GM12801 (cell line): Measurements from ENCODE around the gene ANTXR1.

ENCODE experiments used
- CTCF ChIP-seq: IDR thresholded peaks from one replicate; pipeline ENCODE4 v1.5.1; 2011; ENCODE audit warnings: control low read depth; ENCODE audit not compliant: insufficient read length; ENCODE audit errors: extremely low read depth

ANTXR1 gene

GRCh38 chr2:69018678-69019095 is 5.7 kb downstream of the ANTXR1 start:
- TF ChIP-seq CTCF = no peak

GRCh38 chr2:69020496-69021426 is 7.8 kb downstream of the ANTXR1 start:
- no peak for TF ChIP-seq CTCF

- TF ChIP-seq CTCF = no peak
Measured at GRCh38 chr2:69021727-69022126, 8.7 kb downstream of the ANTXR1 start.

GRCh38 chr2:69022548-69022947 is 9.6 kb downstream of the ANTXR1 start:
- TF ChIP-seq CTCF = no peak

- TF ChIP-seq CTCF = no peak
Measured at GRCh38 chr2:69023236-69023635, 10.3 kb downstream of the ANTXR1 start.

GRCh38 chr2:69026026-69026425 is 13.0 kb downstream of the ANTXR1 start:
- no peak for TF ChIP-seq CTCF

- TF ChIP-seq CTCF = no peak
Measured at GRCh38 chr2:69026691-69027459, 13.9 kb downstream of the ANTXR1 start.
